ENCODE results near the gene CFAP99. TPM values are rescaled to one million over a fixed set of nuclear protein-coding genes. Genes with fewer than 3 reads are reported as not detected.

CFAP99 gene
- total RNA-seq, 4 donors from 2014 or later, result not detected

DNA sequence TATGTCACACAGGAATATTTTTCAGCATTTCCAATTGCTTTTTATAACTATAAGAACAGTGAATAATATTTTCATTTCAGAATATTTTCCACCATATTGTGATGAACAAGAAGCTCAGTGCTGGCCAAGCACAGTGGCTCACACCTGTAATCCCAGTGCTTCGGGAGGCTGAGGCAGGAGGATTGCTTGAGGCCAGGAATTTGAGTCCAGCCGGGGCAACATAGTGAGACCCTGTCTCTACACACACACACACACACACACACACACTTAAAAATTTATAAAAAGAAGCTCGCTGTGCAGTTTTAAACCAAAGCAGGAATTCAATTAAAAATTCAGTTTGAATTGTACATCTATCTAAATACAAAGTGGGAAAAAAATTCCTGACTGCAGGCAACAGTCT, 3.5 kb upstream of the CFAP99 start:
- WGBS, 2 donors, result 95 to 96% methylated on average over 3 of the region's 3 CpGs
- TF ChIP-seq POLR2A (IDR thresholded peaks at IDR 0.05), result no peak
- TF ChIP-seq, protein P1, sequence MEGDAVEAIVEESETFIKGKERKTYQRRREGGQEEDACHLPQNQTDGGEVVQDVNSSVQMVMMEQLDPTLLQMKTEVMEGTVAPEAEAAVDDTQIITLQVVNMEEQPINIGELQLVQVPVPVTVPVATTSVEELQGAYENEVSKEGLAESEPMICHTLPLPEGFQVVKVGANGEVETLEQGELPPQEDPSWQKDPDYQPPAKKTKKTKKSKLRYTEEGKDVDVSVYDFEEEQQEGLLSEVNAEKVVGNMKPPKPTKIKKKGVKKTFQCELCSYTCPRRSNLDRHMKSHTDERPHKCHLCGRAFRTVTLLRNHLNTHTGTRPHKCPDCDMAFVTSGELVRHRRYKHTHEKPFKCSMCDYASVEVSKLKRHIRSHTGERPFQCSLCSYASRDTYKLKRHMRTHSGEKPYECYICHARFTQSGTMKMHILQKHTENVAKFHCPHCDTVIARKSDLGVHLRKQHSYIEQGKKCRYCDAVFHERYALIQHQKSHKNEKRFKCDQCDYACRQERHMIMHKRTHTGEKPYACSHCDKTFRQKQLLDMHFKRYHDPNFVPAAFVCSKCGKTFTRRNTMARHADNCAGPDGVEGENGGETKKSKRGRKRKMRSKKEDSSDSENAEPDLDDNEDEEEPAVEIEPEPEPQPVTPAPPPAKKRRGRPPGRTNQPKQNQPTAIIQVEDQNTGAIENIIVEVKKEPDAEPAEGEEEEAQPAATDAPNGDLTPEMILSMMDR (IDR thresholded peaks at IDR 0.05), result no peak
- intact Hi-C loops (cut with DNase I; ENCODE audit: low total_unique reads), result no loop called here

DNA sequence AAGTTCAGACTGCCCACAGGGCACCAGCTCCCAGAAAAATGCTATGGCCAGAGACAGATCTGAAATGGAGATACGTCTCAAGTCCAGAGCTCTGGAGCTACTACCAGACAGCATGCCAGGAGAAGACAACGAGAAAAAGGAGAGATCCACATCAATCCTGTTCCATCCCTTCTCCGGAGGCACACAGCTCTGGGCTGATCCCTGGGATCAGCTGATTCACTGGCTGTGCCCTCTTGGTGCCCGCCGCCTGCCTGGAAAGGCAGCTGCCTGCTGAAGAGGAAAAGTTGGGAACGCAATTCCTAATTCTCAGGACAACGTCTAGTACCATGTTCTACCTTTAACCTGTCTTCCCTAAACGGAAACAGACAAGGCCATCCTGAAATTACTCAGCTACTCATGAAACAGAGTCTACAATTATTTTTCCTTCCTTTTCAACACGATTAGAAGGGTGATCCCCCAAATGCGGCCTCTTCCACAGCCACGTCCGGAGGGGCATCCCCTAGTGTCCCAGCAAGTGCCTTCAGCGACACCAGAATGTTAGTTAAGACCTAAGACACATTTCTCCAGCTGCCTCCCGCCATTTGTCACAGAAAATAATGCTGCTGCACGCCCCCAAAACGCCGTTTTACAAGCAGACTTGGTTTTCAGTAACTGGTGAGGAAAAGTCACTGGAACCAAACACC, 2.7 kb upstream of the CFAP99 start:
- H3K4me3 ChIP-seq (ENCODE audit: low read depth, poor library complexity, severe bottlenecking), result no peak overlapping the region
- DNase-seq (ENCODE audit: low spot score in 2 of 2), result no peak
- 73 to 75% methylated on average over 17 of the region's 17 CpGs for WGBS, 2 donors
- intact Hi-C loops (cut with DNase I; ENCODE audit: low total_unique reads), result no loop called here
- no peak for TF ChIP-seq POLR2A (IDR thresholded peaks at IDR 0.05)
- TF ChIP-seq, protein P1 (IDR thresholded peaks at IDR 0.05), result no peak

More for the DNA sequence above, 3.5 kb upstream of the CFAP99 start:
- H3K4me3 ChIP-seq (ENCODE audit: low read depth, poor library complexity, severe bottlenecking), result no peak overlapping the region
- no peak for DNase-seq (ENCODE audit: low spot score in 2 of 2)

DNA sequence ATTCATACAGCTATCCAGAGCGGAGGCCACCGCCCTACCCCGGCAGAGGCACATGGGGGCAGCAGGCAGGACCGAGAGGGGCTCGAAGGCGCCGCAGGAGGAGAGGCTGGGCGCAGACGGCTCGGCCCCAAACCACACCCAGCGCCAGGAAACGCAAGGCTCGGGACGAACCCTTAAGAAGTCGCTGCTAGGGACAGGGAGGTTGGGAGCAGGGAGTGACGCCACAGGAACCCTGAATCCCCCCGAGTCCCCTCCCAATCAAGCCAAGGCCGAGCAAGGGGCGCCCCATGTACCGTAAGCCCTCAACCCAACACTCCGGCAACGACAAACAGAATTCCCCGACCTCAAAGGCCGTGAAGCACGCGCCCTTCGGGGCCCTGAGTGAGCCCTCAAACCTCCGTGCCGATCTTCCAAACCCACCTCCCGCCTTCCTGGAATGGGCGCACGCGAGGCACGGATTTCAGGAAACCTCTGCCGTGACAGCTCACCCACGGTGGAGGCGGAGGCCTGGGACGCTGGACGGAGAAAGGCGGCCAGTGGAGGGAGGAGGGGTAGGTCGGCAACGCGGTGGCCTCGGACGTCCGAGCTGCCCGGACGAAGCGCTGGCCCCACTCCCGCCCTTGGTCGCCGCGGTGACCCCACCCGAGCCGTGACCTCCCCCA, 2.1 kb upstream of the CFAP99 start:
- H3K4me3 ChIP-seq (ENCODE audit: low read depth, poor library complexity, severe bottlenecking), result peak overlapping the region; percentile 44
- WGBS, 2 donors, result 9 to 25% methylated on average over 24 to 40 of the region's 55 CpGs
- intact Hi-C loops (cut with DNase I; ENCODE audit: low total_unique reads), result no loop called here
- TF ChIP-seq, protein P1 (IDR thresholded peaks at IDR 0.05), result no peak
- no peak for TF ChIP-seq POLR2A (IDR thresholded peaks at IDR 0.05)
- no peak for DNase-seq (ENCODE audit: low spot score in 2 of 2)

DNA sequence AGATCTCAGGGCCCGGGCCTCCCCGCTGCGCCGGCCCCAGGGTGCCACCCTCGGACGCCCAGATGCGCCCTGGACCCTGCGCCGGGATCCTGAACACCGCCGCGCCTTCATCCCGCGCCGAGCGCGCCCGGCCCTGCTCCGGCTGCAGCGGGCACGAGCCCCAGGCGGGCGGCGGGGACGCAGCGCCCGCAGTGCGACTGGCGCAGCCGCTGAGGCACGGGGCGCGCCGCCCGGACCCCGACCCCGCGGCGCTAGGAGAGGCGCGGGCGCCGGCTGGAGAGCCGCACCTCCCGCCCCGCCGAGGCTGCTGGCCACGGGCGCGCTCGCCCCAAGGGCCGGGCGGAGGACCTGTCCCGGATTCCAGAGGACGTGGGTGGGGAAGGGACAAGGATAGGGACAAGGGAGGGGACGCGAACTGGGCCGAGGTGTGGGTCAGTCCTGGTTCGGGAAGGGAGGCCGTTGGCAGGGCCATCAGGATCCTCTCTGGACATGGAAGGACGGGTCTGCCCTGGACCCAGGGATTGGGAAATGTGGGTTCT, 1.5 kb upstream of the CFAP99 start:
- peak overlapping the region; percentile 44 for H3K4me3 ChIP-seq (ENCODE audit: low read depth, poor library complexity, severe bottlenecking)
- DNase-seq (ENCODE audit: low spot score in 2 of 2), result no peak
- WGBS, 2 donors, result 1 to 4% methylated on average over 14 to 61 of the region's 61 CpGs
- no peak for TF ChIP-seq POLR2A (IDR thresholded peaks at IDR 0.05)
- TF ChIP-seq, protein P1 (IDR thresholded peaks at IDR 0.05), result no peak
- intact Hi-C loops (cut with DNase I; ENCODE audit: low total_unique reads), result no loop called here

DNA sequence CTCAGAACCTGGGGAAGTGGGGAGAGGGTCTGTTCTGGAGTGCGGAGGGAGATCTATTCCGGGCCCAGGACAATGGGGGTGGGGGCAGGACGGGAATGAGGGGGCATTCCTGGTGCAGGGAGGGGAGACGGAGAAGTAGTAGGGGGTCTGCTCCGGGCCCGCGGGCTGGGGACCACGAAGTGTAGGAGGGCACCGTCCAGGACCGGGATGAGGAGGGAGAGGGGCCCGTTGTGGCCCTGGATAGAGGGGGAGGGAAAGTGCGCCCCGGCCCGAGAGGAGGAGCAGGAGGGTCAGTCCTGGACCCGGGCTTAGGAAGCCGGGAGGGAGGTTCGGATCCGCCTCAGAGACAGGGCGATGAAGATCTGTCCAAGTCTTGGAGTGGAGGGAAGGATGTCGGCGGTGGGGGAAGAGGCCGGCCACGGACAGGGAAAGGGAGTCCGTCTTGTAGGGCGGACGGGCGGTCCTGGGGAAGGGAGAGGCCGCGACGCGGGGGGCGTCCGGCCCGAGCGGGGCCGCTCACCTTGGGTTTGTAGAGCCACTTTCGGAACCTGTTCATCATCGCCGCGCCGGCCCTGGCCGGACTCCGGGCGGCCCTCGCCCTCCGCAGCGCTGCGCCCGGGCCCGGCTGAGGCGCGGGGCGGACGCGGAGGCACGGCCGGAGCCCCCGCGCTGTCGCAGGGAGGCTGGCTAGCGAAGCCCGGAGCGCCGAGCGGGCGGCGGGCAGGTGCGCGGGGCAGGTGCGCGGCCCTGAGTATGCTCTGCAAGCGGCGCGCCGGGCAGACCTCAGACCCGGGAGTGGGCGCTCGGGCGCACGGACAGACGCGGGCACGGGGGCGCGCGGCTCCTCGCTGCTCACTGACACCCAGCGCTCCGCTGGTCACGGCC, 748 bp upstream of the CFAP99 start, which contains the start of gene ZFYVE28:
Gene ZFYVE28 (minus strand): TSS at position 881 of the 885 bp plus-strand sequence. CDS start 322 bp downstream, at position 559.
- peak within 1 kb of the TSS; percentile 44 for H3K4me3 ChIP-seq (ENCODE audit: low read depth, poor library complexity, severe bottlenecking)
- peak in 1 of 2 donors; percentile 89 for DNase-seq (ENCODE audit: low spot score in 2 of 2)
- intact Hi-C loops (cut with DNase I; ENCODE audit: low total_unique reads), result no loop called here
- TF ChIP-seq POLR2A (IDR thresholded peaks at IDR 0.05), result no peak
- TF ChIP-seq, protein P1 (IDR thresholded peaks at IDR 0.05), result no peak
- 1 to 2% methylated on average over 31 to 32 of the region's 90 CpGs for WGBS, 2 donors
